Tibial artery (tissue), 4 donors: ENCODE data around the gene ENTR1.

Experiments used
- DNase-seq, 2 donors: peaks; one replicate each; pipeline ENCODE4 v3.0.0-alpha.2; 2019
- H3K27ac ChIP-seq, 2 donors: fragments of 200-600 bp; sonication (generic) in 1 of 2; 1 replicate in 1 of 2; 2 replicates in 1 of 2; pipeline ENCODE4 v1.5.1; 2018 to 2019; ENCODE audit warnings: mild to moderate bottlenecking in 1 of 2
- H3K27me3 ChIP-seq, 2 donors: fragments of 200-600 bp; sonication (generic) in 1 of 2; one replicate each; pipeline versions ENCODE4 v1.5.1 to v1.6.0; 2016 to 2019
- H3K36me3 ChIP-seq, 3 donors: fragments of 200-600 bp; sonication (generic) in 2 of 3; one replicate each; pipeline ENCODE4 v1.5.1; 2016 to 2019; ENCODE audit warnings: mild to moderate bottlenecking in 2 of 3
- H3K4me1 ChIP-seq, 4 donors: fragments of 200-600 bp; sonication (generic) in 2 of 4; 1 replicate in 3 of 4; 2 replicates in 1 of 4; pipeline ENCODE4 v1.5.1; 2016 to 2019
- H3K4me3 ChIP-seq, 2 donors: fragments of 200-600 bp; sonication (generic) in 1 of 2; 1 replicate in 1 of 2; 2 replicates in 1 of 2; pipeline ENCODE4 v1.5.1; 2018 to 2019; ENCODE audit warnings: mild to moderate bottlenecking in 2 of 2
- H3K9me3 ChIP-seq, 3 donors: fragments of 200-600 bp; sonication (generic) in 1 of 3; one replicate each; pipeline ENCODE4 v1.5.1; 2016 to 2019
- intact Hi-C: fragments of 100-400 bp; cut with DNase I; formaldehyde crosslinking; loops from one replicate; pipeline ENCODE4 v1.15.0; 2023; ENCODE audit warnings: low total_unique reads
- TF ChIP-seq, protein P1 (sequence below), 2 experiments: fragments of 200-600 bp in 1 of 2; fragments of 450-650 bp in 1 of 2; IDR thresholded peaks; one replicate each; pipeline ENCODE4 v1.5.1; 2017 to 2019; ENCODE audit warnings: antibody characterized with exemption in 2 of 2, mild to moderate bottlenecking in 1 of 2, moderate library complexity in 1 of 2

The ENTR1 gene

DNA sequence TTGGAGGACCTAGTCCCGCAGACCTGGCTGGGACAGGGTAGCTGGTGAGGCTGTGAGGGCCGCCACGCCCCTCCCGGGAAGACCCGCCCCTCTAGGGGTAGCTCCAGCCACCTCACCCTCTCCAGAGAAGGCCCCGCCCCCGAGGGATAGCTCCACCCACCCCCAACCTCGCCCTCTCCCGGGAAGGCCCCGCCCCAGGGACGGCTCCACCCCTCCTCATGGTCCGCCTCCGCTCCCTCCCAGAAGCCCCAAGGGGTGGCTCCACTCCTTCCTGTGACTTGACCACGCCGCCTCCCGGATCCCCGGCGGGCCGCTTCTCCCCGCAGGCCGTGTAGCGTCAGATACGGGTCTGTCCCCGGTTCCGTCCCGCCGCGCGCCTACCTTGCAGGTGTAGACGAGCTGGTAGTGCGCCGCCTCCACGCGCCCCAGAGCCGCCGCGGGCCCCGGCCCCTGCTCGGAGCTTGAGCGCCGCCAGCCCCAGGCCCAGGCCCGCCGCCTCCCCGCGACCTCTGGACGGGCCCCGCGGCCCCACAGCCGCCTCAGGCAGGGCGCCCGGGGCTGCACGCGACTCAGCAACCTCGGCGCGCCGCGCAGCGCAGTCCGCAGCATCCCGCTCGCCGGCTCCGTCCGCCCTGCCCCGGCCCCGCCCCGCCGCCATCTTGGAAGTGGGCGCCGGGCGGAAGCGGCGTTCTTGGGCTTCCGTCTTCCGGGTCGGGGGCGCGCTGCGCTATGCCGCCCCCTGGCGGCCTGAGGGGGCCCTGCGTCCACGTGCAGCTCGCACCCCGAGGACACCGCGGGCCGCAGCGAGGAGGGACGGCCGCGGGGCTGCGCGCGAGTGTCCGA lies 47.1 kb downstream of the ENTR1 start, which contains the start of gene DNLZ:
Gene DNLZ, minus strand, starts transcription at position 639 of the 843 bp plus-strand sequence. Its CDS starts 30 bp downstream, at position 609.
- Histone ChIP-seq H3K27me3 (peaks cover 0 to 9% of the 10 kb centered on the region in 2 donors), H3K4me1 (peaks cover 0 to 35% (median 16%) of the 10 kb centered on the region in 4 donors), H3K36me3 (peaks cover 0 to 29% (median 0%) of the 10 kb centered on the region in 3 donors), H3K27ac (peak within 1 kb of the TSS; percentile 90 to 91), H3K4me3 (peak within 1 kb of the TSS; percentile 87 to 99), H3K9me3 (no peaks in the 10 kb centered on the region)
- TF ChIP-seq, protein P1, sequence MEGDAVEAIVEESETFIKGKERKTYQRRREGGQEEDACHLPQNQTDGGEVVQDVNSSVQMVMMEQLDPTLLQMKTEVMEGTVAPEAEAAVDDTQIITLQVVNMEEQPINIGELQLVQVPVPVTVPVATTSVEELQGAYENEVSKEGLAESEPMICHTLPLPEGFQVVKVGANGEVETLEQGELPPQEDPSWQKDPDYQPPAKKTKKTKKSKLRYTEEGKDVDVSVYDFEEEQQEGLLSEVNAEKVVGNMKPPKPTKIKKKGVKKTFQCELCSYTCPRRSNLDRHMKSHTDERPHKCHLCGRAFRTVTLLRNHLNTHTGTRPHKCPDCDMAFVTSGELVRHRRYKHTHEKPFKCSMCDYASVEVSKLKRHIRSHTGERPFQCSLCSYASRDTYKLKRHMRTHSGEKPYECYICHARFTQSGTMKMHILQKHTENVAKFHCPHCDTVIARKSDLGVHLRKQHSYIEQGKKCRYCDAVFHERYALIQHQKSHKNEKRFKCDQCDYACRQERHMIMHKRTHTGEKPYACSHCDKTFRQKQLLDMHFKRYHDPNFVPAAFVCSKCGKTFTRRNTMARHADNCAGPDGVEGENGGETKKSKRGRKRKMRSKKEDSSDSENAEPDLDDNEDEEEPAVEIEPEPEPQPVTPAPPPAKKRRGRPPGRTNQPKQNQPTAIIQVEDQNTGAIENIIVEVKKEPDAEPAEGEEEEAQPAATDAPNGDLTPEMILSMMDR (IDR thresholded peaks at IDR 0.05), result peak; percentile 98
- DNase-seq, result peak; percentile 94 to 99
- intact Hi-C loops, result no loop called here

DNA sequence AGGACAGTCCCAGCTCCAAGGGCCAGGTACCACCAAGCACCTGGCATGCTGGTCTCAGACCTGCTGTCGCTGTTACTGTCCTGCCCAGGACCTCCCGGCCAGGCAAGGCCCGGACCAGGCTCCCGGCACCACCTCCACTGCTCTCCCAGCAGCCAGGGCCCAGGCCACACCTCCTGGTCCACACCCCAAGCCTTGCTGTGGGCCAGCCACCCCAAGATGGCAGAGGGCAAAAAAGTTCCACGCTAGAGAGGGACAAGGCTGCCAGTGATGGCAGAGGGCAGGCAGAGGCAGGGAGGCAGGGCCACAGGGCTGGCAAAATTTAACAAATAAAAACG lies 48.0 kb downstream of the ENTR1 start:
- Histone ChIP-seq H3K4me1 (peaks cover 0 to 35% (median 16%) of the 10 kb centered on the region in 4 donors), H3K27ac (peak overlapping the region; percentile 90 to 91), H3K36me3 (peaks cover 0 to 39% (median 0%) of the 10 kb centered on the region in 3 donors), H3K4me3 (no peak overlapping the region), H3K9me3 (no peaks in the 10 kb centered on the region), H3K27me3 (peaks cover 0 to 9% of the 10 kb centered on the region in 2 donors)
- TF ChIP-seq, protein P1 (IDR thresholded peaks at IDR 0.05), result no peak
- DNase-seq, result no peak
- intact Hi-C loops, result no loop called here

DNA sequence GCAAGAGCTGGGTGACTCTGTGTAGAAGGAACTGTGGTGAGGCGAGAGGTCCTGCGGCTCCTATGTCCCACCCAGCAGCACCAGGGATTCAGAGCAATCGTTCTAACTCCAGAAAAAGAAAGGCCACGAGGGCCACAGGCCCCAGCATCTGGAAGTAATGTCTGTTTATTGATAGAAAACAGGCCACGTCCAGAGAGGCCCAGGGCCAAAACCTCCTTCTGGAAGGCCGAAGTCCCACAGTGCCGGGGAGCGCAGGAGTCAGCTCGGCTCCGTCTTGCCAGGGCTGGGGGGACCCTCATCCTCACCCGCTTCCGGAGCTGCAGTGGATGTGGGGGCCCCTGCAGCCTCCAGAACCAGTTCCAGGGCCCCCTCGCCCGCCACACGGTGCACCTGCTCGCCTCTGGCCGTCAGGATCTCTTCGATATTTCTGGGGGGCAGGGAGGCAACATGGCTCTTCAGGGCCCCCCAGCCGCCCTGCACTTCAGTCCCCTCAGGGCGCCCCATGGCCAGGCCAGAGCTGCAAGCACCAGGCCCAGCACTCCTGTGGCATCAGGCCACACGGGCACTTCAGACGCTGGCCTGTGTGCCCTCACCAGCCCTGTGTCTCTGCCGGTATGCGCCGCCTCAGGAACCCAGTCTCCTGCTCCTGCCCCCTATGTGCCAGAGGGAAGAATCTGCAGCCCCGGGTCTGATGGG lies 48.5 kb downstream of the ENTR1 start:
- no peaks in the 10 kb centered on the region for H3K9me3 ChIP-seq
- peak overlapping the region in 1 of 2 donors; percentile 91 for H3K27ac ChIP-seq
- TF ChIP-seq, protein P1 (IDR thresholded peaks at IDR 0.05), result no peak
- intact Hi-C loops, result no loop called here
- H3K27me3 ChIP-seq, result peaks cover 0 to 5% of the 10 kb centered on the region in 2 donors
- H3K36me3 ChIP-seq, result peaks cover 0 to 44% (median 2%) of the 10 kb centered on the region in 3 donors
- no peak overlapping the region for H3K4me3 ChIP-seq
- DNase-seq, result no peak
- H3K4me1 ChIP-seq, result peaks cover 0 to 35% (median 16%) of the 10 kb centered on the region in 4 donors

DNA sequence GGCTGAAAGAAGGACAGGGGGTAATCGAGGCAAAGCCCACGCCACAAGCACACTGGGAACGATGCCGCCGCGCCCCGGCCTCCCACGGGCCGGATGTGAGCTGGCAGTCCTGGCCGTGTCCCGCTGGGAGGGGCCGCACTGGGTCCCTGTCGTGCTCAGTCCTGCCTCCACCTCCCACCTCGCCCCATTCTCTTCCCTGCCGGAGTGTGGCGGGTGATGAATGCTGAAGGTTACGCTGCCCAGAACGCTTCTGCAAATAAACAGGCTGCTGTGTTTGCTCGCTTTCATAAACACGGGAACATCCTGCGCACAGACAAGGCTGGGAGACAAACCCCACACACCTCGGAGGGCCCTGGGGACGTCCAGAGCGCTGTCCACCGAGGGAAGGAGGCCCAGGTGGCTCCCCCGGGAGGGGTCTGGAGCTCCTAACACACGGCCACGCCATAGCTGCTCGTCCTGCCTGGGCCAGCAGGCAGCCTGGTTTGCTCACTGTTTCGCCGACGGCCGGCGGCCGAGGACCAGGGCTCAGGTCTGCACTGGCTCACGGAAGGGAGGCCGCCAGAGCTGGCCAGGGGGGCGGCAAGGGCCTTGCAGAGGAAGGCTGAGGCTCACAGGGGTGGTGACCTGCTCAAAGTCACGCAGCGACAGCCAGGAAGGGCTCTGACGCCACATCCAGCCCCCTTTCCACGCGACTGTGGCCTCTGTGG lies 49.2 kb downstream of the ENTR1 start:
- H3K27ac ChIP-seq, result no peak overlapping the region
- intact Hi-C loops, result no loop called here

More for the DNA sequence above, 49.2 kb downstream of the ENTR1 start:
- DNase-seq, result no peak
- H3K36me3 ChIP-seq, result peaks cover 0 to 51% (median 9%) of the 10 kb centered on the region in 3 donors
- peaks cover 0 to 35% (median 16%) of the 10 kb centered on the region in 4 donors for H3K4me1 ChIP-seq
- no peaks in the 10 kb centered on the region for H3K9me3 ChIP-seq
- H3K4me3 ChIP-seq, result no peak overlapping the region
- H3K27me3 ChIP-seq, result peaks cover 0 to 5% of the 10 kb centered on the region in 2 donors
- TF ChIP-seq, protein P1 (IDR thresholded peaks at IDR 0.05), result no peak
